IPS-18a (cell line): ENCODE data around the gene SEBOX.
A peak's percentile ranks its signal among the peaks of the same experiment; 100 is the strongest.

ENCODE experiments used
- H3K27ac ChIP-seq: one replicate; pipeline ENCODE4 v1.5.1; 2013; ENCODE audit warnings: low read length
- H3K27me3 ChIP-seq: one replicate; pipeline ENCODE4 v1.6.1; 2013; ENCODE audit warnings: mild to moderate bottlenecking, low read length; ENCODE audit not compliant: control insufficient read depth, insufficient read depth
- H3K36me3 ChIP-seq: one replicate; pipeline ENCODE4 v1.6.1; 2013; ENCODE audit warnings: low read depth, low read length; ENCODE audit not compliant: control insufficient read depth
- H3K4me1 ChIP-seq: one replicate; pipeline ENCODE4 v1.6.1; 2013; ENCODE audit warnings: low read depth, low read length; ENCODE audit not compliant: control insufficient read depth
- H3K4me3 ChIP-seq: one replicate; pipeline ENCODE4 v1.5.1; 2013; ENCODE audit warnings: low read length
- H3K9ac ChIP-seq: one replicate; pipeline ENCODE4 v1.6.1; 2013; ENCODE audit warnings: mild to moderate bottlenecking, low read length, moderate library complexity
- H3K9me3 ChIP-seq: one replicate; pipeline ENCODE4 v1.6.1; 2013; ENCODE audit warnings: low read depth, low read length; ENCODE audit not compliant: control insufficient read depth

The SEBOX gene

DNA sequence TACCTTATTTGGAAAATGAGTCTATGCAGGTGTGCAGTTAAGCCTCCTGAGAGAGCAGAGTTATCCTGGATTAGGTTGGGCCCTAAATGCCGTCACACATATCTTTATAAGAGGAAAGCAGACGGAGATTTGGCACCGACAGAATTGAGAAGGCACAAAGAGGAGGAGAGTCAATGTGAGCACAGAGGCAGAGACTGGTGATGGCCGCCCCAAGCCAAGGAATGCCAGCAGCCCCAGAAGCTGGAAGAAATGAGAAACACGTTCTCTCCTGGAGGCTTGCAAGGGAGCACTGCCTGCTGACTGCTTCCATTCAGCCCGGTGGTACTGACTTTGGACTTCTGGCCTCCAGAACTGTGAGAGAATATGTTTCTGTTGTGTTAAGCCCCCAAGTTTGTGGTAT lies 37.8 kb upstream of the SEBOX start:
- H3K9ac ChIP-seq: no peak overlapping the region
- H3K27ac ChIP-seq: no peak overlapping the region
- peaks cover 49% of the 10 kb centered on the region for H3K4me1 ChIP-seq
- H3K36me3 ChIP-seq: no peaks in the 10 kb centered on the region
- peaks cover 32% of the 10 kb centered on the region for H3K27me3 ChIP-seq
- H3K9me3 ChIP-seq: no peaks in the 10 kb centered on the region
- no peak overlapping the region for H3K4me3 ChIP-seq

DNA sequence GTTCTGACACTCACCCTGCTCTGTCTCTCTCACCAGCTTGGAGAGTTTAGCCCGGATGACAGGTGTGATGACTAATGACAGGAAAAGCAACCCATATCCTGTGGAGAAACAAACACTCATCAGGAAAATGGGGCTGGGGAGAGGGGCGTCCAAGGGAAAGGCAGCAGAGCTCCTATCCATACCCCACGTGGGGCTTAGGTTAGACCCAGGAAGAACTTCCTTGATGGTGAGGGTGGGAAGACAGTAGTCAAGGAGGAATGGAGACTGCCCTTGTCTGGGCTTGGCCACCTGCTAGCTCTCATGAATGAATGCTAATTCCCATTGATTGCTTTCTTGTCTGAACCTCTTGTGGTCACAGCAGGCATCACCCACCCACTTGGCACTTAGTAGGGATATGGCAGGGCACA lies 37.2 kb upstream of the SEBOX start:
- H3K9ac ChIP-seq: no peak overlapping the region
- H3K36me3 ChIP-seq: no peaks in the 10 kb centered on the region
- H3K4me1 ChIP-seq: peaks cover 43% of the 10 kb centered on the region
- H3K27me3 ChIP-seq: peaks cover 32% of the 10 kb centered on the region
- peak overlapping the region; percentile 4 for H3K4me3 ChIP-seq
- H3K27ac ChIP-seq: no peak overlapping the region
- H3K9me3 ChIP-seq: no peaks in the 10 kb centered on the region

DNA sequence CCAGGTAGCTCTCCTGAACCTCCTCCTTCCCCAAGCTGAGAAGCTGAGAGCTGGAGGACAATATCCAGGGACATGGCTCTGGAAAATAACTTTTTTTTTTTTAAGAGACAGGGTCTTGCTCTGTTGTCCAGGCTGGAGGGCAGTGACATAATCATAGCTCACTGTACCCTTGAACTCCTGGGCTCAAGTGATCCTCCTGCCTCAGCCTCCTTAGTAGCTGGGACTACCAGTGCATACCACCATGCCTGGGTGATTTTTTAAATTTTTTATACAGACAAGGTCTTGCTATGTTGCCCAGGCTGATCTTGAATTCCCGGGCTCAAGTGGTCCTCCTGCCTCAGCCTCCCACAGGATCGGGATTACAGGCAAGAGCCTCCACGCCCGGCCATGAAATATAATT lies 34.8 kb upstream of the SEBOX start:
- Histone ChIP-seq H3K36me3 (no peaks in the 10 kb centered on the region), H3K27ac (no peak overlapping the region), H3K9ac (no peak overlapping the region), H3K4me3 (no peak overlapping the region), H3K9me3 (no peaks in the 10 kb centered on the region), H3K27me3 (peaks cover 29% of the 10 kb centered on the region), H3K4me1 (peaks cover 28% of the 10 kb centered on the region)

DNA sequence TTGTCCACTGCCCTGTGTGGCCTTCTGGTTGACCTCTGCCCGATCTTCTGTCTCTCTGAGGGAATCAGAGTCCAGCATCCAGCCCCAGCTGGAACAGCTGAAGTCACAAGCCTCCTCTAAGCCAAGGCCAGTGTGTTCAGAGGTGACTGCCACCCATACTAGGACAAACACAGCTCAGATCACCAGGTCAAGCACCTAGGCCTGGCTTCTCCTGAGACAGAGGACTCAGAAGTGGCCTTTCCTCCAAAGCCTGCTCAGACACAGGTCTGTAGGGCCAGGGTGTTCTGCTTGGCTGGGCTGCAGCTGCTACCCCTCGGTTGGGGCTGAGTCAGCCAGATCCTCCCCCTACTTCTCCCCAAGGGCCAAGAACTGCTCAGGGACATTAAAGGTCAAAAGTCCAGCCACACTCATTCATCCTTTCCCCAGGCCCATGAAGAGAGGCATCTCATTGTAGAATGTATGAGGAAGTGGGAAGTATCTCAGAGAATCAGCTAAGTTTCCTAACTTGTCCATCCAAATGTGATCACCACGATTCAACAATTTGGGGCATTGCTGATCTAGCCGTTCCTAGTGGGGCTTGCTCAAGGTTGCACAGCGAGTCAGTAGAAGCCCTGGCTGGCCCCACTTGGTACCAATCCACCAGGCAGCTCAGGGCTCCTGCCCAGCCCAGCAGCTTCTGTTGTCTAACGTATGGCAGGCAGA lies 33.4 kb upstream of the SEBOX start:
- no peaks in the 10 kb centered on the region for H3K36me3 ChIP-seq
- H3K9ac ChIP-seq: no peak overlapping the region

DNA sequence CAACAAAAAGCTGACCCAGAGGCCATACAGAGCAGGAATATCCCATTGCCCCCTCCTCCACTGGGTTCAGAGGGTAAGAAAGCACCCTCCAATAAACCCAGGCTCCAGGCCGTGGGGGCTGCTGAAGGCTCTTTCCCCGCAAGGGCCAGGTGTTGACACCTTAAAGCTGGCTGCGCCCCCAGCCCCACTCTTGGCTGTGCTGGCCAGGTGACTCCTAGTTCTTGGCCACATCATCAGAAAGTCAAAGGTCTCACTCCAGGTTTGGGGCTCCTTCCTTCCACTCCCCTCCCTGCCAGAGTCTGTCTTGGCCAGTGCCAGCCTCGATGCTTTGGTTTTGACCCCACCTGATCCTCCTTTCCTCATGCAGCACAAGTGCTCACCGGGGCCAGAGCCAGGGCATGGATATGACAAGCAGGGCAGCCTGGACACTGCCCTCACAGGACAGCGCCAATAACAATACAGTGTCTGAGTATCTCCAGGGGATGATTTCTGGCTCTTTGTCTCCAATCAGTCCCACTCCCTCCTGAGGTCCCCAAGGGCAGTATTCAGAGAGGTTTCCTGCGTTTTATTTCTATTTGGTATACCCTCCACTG lies 32.8 kb upstream of the SEBOX start:
- H3K9me3 ChIP-seq: no peaks in the 10 kb centered on the region
- no peaks in the 10 kb centered on the region for H3K36me3 ChIP-seq
- H3K27ac ChIP-seq: no peak overlapping the region
- peaks cover 9% of the 10 kb centered on the region for H3K27me3 ChIP-seq
- no peak overlapping the region for H3K9ac ChIP-seq
- H3K4me3 ChIP-seq: no peak overlapping the region
- H3K4me1 ChIP-seq: peaks cover 12% of the 10 kb centered on the region

More for the DNA sequence above, 33.4 kb upstream of the SEBOX start:
- H3K27ac ChIP-seq: no peak overlapping the region
- no peak overlapping the region for H3K4me3 ChIP-seq
- no peaks in the 10 kb centered on the region for H3K9me3 ChIP-seq
- peaks cover 19% of the 10 kb centered on the region for H3K4me1 ChIP-seq
- H3K27me3 ChIP-seq: peaks cover 15% of the 10 kb centered on the region

DNA sequence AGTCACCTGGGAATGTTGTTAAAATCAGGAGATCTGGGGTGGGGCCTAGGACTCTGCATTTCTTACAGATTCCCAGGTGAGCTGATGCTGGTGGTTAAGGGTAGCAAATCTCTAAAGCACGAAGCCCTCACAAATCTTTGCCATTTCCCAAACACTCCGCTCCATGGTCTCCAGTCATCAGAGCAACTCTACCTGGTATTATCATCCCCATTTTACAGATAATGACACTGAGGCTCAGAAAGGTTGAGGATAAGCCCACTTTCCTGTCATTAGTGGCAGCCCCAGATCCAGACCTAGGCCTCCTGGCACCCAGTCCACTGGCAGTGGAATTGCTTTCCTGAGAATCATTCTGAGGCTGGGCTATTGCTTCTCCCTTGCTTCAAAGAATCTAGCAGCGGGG lies 32.3 kb upstream of the SEBOX start:
- Histone ChIP-seq H3K4me1 (peaks cover 7% of the 10 kb centered on the region), H3K4me3 (no peak overlapping the region), H3K9ac (no peak overlapping the region), H3K27ac (no peak overlapping the region), H3K9me3 (no peaks in the 10 kb centered on the region), H3K36me3 (no peaks in the 10 kb centered on the region), H3K27me3 (peaks cover 8% of the 10 kb centered on the region)

DNA sequence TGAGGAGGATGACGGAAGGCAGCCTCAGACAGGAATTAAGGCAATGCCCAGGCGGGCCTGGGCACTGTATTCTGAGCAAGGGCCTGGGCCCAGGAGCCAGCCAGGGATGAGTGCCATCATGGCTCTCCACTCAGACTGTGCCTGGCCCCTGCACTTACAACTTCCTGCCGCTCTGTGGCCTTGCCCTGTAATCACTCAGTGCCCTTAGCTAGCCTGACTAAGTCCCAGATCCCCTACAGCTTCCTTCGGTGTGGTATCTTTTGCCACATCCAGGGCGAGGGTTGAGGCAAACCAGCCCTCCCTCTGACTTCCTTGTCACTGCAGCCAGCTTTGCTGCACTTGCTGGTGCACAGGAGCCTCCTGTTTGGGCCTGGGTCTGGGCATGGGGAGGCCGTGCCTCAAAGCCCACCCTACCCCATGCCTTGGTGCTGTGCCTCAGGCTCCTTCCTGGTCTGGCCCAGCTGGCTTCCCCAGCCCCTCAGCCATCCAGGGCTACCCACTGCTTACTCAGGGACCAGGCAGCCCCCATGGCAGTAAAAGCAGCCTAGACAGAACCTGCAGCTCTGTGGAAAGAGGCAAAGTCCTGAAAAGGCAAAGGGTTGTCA lies 31.7 kb upstream of the SEBOX start:
- Histone ChIP-seq H3K27ac (no peak overlapping the region), H3K4me3 (no peak overlapping the region), H3K9me3 (no peaks in the 10 kb centered on the region), H3K4me1 (peaks cover 2% of the 10 kb centered on the region), H3K9ac (no peak overlapping the region), H3K27me3 (peaks cover 8% of the 10 kb centered on the region), H3K36me3 (no peaks in the 10 kb centered on the region)

DNA sequence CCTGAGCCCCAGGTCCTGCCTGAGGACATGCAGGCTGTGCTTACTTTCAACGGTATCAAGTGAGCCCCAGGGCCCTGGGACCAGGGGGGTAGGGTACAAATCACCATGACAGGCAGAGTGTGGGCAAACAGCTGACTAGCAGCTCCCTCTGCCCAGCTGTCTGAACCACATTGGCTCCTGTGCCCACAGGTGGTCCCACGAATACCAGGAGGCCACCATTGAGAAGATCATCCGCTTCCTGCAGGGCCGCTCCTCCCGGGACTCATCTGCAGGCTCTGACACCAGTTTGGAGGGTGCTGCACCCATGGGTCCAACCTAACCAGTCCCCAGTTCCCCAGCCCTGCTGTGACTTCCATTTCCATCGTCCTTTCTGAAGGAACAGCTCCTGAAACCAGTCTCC lies 31.0 kb upstream of the SEBOX start:
- no peak overlapping the region for H3K9ac ChIP-seq
- H3K4me3 ChIP-seq: no peak overlapping the region
- no peaks in the 10 kb centered on the region for H3K36me3 ChIP-seq
- no peaks in the 10 kb centered on the region for H3K9me3 ChIP-seq
- H3K27ac ChIP-seq: no peak overlapping the region
- no peaks in the 10 kb centered on the region for H3K4me1 ChIP-seq
- H3K27me3 ChIP-seq: peaks cover 3% of the 10 kb centered on the region

DNA sequence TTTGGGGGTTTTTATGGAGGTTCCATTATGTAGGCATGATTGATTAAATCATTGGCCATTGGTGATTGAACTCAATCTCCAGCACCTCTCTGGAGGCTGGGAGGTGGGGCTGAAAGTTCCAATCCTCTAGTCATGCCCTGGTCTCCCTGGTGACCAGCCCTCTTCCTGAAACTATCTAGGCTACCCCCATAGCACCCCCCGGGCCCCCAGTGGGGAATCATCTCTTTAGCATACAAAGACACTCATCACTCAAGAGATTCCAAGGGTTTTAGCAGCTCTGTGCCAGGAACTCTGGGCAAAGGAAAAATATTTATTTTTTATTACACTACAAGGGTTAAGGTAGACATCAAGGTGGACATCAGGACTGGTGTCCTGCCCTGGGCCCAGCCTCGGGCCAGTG lies 30.4 kb upstream of the SEBOX start:
- Histone ChIP-seq H3K9me3 (no peaks in the 10 kb centered on the region), H3K9ac (no peak overlapping the region), H3K27me3 (no peaks in the 10 kb centered on the region), H3K36me3 (peaks cover 4% of the 10 kb centered on the region), H3K4me3 (no peak overlapping the region), H3K4me1 (no peaks in the 10 kb centered on the region), H3K27ac (no peak overlapping the region)

DNA sequence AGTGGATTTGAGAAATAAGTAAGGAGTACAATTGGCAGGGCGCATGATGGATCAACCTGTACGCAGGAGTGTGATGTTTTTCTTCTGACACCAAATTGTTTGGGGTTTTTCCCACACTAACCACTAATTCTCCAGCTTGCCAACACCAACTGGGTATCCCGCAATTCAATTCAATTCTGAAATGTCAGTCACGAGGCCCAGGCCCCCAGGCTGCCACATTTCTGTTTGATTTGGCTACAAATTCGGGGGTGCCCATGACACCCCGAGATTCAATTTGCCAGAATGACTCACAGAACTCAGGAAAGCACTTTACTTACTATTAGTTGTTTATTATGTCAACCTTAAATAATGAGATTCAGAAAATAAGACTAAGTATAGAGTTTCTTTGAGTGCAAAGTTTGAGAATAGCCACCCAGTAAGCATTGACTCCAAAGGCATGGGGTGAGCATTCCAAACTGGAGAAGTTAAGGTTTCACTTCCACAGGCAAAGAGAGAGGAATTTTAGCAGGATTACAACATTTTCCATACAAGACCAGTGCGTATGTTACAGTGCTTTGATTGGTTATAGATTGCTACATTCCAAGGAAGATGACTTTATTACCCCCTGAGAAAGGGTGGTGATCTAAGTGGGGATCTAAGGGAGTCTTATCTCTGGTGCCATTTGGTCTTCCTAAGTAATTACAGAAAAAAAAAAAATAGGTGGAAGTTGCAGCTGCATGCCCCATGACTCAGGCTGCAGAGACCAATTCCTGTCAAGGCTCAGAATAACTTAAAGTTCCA lies 29.5 kb upstream of the SEBOX start:
- Histone ChIP-seq H3K9me3 (no peaks in the 10 kb centered on the region), H3K36me3 (peaks cover 4% of the 10 kb centered on the region), H3K27me3 (no peaks in the 10 kb centered on the region), H3K9ac (no peak overlapping the region), H3K27ac (no peak overlapping the region), H3K4me1 (no peaks in the 10 kb centered on the region), H3K4me3 (no peak overlapping the region)

DNA sequence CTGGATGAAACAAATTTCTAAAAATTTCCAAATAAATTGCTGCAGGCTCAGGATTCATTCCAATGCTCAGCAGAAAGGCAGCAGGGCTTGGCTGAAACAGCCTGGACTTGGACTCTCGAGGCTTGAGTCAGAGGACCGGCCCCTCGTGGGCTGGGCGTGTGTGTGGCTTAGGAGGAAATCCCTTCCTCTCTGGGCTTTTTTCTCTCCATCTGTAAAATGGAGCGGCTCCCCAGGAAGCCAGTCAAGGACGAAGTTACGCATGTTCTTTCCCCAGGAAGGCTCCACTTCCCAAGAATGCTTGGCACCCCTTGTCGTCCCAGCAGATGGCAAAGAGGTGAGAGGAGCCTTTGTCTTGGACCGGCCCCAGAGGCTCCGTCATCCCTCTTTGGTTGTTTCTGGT lies 27.5 kb upstream of the SEBOX start:
- Histone ChIP-seq H3K27me3 (no peaks in the 10 kb centered on the region), H3K27ac (no peak overlapping the region), H3K4me3 (no peak overlapping the region), H3K9ac (no peak overlapping the region), H3K9me3 (no peaks in the 10 kb centered on the region), H3K36me3 (peaks cover 8% of the 10 kb centered on the region), H3K4me1 (no peaks in the 10 kb centered on the region)
